NCI-H2029 treated with DMSO at 0.1 percent for 48 hours (cell line): ENCODE measurements around the gene TSHZ2.

Experiments used
- DNase-seq: peaks from one replicate; lab custom pipeline; 2025; lab: John Stamatoyannopoulos, UW

The TSHZ2 gene

GRCh38 chr20:53133628-53134027 lies 161.5 kb downstream of the TSHZ2 start:
- DNase-seq = no peak

GRCh38 chr20:53136473-53136872 lies 164.3 kb downstream of the TSHZ2 start:
- no peak for DNase-seq

- DNase-seq = no peak
These were observed 166.5 kb downstream of the TSHZ2 start for GRCh38 chr20:53138454-53139262.

GRCh38 chr20:53141201-53142050 lies 169.3 kb downstream of the TSHZ2 start:
- DNase-seq = no peak

DNA sequence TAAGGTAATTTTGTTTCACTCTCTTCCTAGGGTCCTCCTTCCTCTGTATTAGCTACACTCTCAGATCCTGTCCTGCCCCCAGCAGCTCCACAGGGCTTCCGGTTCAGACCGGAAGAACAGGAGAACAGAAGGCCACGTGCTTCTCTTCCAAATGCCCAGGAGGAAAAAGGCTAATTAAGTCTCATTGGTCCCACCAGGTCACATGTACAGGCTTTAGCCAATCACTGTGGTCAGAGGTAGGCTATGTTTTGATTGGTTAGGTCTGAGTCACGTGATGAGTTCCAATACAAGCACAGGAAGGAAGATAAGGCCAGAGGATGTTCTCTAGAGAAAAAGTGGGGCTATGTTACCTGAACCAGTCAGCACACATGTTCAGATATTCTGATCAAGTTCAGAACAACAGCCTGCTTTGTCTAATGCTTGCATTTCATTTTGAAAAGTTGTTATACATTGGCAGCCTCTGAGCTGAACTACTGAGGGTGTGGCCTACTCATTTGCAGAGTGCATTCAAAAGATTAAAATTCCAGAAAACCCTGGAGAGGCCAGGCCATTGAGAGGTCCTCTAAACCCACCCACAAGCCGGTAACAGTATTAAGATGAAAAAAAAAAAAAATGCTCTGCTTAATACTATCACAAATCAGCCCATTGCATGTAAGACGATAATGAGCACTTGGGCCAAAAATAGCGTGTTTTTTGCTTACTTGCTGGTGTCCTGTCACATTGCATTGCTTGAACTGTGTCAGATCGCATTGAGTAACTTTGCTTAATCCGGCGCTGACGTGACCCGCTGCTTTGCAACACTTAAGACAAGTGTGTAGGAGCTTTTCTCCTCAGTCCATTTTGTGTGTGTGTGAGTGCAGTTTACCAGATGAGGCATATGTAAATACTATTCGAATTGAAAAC lies 170.3 kb downstream of the TSHZ2 start:
- DNase-seq = no peak

- no peak for DNase-seq
These were observed 174.2 kb downstream of the TSHZ2 start for GRCh38 chr20:53146201-53146891.

- no peak for DNase-seq
These were observed 176.6 kb downstream of the TSHZ2 start for GRCh38 chr20:53148771-53149147.

GRCh38 chr20:53149148-53149889 lies 177.2 kb downstream of the TSHZ2 start:
- peak; percentile 10 for DNase-seq

GRCh38 chr20:53149890-53150205 lies 177.7 kb downstream of the TSHZ2 start:
- DNase-seq = no peak

- DNase-seq = no peak
These were observed 178.4 kb downstream of the TSHZ2 start for GRCh38 chr20:53150532-53150931.

DNA sequence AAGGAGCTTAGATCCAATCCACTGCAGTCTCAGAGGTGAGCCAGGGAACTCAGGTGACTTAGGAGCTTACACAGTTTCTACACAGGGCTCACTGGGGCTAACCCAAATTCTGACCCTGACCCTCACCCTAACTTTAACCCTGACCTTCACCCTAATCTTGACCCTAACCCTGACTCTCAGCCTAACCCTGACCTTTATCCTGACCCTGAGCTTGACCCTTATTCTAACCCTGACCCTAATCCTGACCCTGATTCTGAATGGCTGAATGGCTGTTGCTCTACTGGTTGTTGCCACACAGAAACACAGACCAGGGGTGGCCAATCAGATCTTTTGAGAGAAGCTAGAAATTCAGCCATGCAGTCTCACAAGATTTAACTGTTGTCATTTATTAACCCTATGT lies 180.1 kb downstream of the TSHZ2 start:
- DNase-seq = no peak

- DNase-seq = no peak
These were observed 182.4 kb downstream of the TSHZ2 start for GRCh38 chr20:53154540-53154939.

- no peak for DNase-seq
These were observed 185.6 kb downstream of the TSHZ2 start for GRCh38 chr20:53157443-53158408.

DNA sequence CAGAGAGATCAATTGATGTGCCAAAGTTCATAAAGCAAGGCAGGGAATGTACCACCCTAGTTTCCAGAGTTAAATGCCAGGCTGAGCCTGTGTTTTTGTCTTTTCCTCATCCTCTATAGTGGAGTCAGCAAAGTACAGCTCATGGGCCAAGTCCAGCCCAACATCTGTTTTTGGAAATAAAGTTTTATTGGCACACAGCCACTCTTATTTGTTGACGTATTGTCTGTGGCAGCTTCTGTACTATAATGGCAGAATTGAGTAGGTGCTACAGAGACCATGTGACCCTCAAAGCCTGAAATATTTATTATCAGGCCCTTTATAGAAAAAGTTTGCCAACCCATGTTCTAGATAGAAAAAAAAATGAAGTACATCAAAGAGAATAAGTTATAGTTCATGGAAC lies 187.0 kb downstream of the TSHZ2 start:
- no peak for DNase-seq

- DNase-seq = no peak
These were observed 188.9 kb downstream of the TSHZ2 start for GRCh38 chr20:53161073-53161472.

DNA sequence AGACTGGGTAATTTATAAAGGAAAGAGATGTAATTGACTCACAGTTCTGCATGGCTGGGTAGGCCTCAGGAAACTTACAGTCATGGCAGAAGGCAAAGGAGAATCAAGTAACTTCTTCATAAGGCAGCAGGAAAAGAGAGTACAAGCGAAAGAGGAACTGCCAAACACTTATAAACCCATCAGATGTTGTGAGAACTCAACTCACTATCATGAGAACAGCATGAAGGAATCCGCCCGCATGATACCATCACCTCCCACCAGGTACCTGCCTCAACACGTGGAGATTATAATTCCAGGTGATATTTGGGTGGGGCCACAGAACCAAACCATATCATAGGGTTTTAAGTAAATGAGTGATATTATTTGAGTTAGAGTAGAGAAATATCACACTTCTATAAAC lies 189.3 kb downstream of the TSHZ2 start:
- no peak for DNase-seq

DNA sequence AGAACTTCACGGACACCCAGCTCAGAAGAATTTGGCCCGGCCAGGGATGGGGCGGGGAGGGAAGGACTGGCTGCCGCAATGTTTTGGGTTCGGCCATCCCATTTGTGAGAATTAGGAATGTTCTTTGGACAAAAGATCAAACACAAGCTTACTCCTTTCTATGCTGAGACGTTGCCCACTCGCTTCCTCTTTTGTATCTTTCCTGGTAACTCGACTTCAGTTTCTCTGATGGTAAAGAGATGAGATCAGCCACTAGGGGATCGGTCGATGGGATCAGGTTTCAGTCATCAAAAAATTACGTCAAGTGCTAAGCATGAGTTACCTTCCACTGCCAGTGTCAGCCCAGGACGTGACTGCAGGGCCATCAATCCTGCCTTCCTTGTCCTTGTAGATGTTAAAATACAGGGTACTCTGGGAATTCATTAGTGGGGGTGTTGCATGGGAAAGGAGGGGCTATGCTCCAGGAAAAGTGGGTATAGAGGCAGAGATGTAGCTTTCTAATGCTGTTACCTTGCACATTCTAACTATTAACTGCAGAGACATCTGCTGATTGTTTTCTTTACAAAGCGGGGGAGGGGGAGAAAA lies 190.2 kb downstream of the TSHZ2 start:
- DNase-seq = peak; percentile 92

- no peak for DNase-seq
These were observed 191.3 kb downstream of the TSHZ2 start for GRCh38 chr20:53163486-53163885.

DNA sequence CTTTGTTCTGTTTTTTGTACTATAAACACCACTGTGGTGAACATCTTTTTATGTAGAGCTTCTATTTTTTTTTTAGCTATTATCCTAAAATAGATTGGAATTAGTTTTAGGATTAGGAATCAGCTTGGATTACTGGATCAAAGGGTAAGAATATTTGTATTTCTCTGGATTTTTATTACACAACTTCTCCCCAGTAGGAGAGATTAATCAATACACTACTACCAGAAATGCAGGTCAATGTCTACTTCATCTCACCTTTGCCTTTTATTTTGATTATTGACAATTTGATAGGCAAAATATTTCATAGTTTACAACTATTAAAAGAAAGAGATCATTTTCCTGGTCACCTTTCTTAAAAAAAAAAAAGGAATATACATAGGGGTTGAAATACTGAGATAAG lies 191.9 kb downstream of the TSHZ2 start:
- no peak for DNase-seq

DNA sequence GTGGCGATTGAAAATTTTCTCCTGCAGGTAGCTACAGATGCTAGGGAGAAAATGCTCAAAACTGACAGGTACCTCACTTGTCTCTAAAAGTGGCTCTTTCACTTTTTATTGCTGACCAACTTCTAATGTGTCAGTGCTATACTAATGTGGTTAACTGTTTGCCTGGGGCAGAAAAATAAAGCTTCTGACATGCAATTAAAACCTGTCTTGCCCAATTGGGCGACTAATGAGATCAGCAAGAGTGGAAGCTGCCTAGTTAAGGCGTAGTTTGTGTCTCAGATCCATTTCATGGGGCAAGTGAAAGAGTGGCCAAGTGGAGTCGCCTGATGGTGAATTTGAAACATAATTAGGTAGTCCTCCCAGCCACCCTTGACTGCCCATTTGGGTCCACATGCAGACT lies 193.3 kb downstream of the TSHZ2 start:
- DNase-seq = no peak
